ENCODE measurements around the gene FARS2.

DNA sequence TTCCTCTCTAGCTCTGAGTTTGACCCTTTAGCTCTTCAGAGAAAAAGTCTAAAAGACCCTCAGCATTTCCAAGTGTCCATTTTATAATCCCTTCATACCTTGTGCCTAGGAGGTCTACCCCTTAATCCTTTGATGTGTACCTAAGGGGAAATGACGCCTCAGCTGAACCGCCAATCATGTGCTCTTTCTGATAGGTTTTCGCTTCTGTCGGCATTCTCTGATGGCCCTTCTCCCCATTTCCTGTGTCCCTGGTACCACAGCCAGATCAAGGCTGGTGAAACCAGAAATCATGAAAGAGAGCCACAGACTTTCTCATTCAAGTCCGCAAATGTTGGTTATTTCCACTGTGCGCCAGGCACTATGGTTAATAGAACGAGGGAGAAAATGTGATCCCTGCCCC, 333.9 kb downstream of the FARS2 start:
- TF ChIP-seq BHLHE40 (IDR thresholded peaks at IDR 0.05; ENCODE audit: borderline replicate concordance) (no peak), SP1 (IDR thresholded peaks at IDR 0.05) (no peak), ELF4 (IDR thresholded peaks at IDR 0.05) (no peak), SUZ12 (IDR thresholded peaks at IDR 0.05) (no peak), NFRKB (IDR thresholded peaks at IDR 0.05) (no peak)
- TF ChIP-seq, protein P1, sequence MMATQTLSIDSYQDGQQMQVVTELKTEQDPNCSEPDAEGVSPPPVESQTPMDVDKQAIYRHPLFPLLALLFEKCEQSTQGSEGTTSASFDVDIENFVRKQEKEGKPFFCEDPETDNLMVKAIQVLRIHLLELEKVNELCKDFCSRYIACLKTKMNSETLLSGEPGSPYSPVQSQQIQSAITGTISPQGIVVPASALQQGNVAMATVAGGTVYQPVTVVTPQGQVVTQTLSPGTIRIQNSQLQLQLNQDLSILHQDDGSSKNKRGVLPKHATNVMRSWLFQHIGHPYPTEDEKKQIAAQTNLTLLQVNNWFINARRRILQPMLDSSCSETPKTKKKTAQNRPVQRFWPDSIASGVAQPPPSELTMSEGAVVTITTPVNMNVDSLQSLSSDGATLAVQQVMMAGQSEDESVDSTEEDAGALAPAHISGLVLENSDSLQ (IDR thresholded peaks at IDR 0.05), result no peak
